Transverse colon (tissue), 4 donors: Measurements from ENCODE around the gene DLST. TPM values are rescaled to one million over a fixed set of nuclear protein-coding genes. Genes with fewer than 3 reads are reported as not detected.

ENCODE experiments used
- DNase-seq: peaks from one replicate; pipeline ENCODE4 v3.0.0-alpha.2; 2019
- H3K27ac ChIP-seq, 4 donors: fragments of 200-600 bp; sonication (generic); 2 replicates each; pipeline ENCODE4 v1.5.1; 2016 to 2018; ENCODE audit warnings: inconsistent platforms in 4 of 4
- H3K27me3 ChIP-seq: fragments of 200-600 bp; sonication (generic); 2 replicates; pipeline ENCODE4 v1.5.1; 2017; ENCODE audit warnings: inconsistent platforms
- H3K36me3 ChIP-seq, 4 donors: fragments of 200-600 bp; sonication (generic); 2 replicates each; pipeline ENCODE4 v1.5.1; 2017 to 2019; ENCODE audit warnings: inconsistent platforms in 4 of 4
- H3K4me1 ChIP-seq, 4 donors: fragments of 200-600 bp; sonication (generic); 2 replicates each; pipeline ENCODE4 v1.5.1; 2017 to 2020; ENCODE audit warnings: inconsistent platforms in 4 of 4
- H3K4me3 ChIP-seq, 4 donors: fragments of 200-600 bp; sonication (generic); 1 replicate in 1 of 4; 2 replicates in 3 of 4; pipeline versions ENCODE4 v1.5.1 to v1.6.1; 2017 to 2019; ENCODE audit warnings: inconsistent platforms in 4 of 4
- H3K9me3 ChIP-seq, 2 donors: fragments of 200-600 bp; sonication (generic); 2 replicates each; pipeline ENCODE4 v1.5.1; 2017 to 2019; ENCODE audit warnings: inconsistent platforms in 2 of 2
- CTCF ChIP-seq, 5 experiments: fragments of 200-600 bp in 3 of 5; fragments of 450-650 bp in 2 of 5; sonication (generic) in 3 of 5; IDR thresholded peaks; 1 replicate in 2 of 5; 2 replicates in 3 of 5; pipeline ENCODE4 v1.5.1; 2016 to 2017; ENCODE audit warnings: antibody characterized with exemption in 5 of 5, inconsistent platforms in 3 of 5, mild to moderate bottlenecking in 2 of 5, moderate library complexity in 1 of 5
- EP300 ChIP-seq: sonication (generic); formaldehyde crosslinking; IDR thresholded peaks from one replicate; pipeline ENCODE4 v1.6.1; 2017; ENCODE audit warnings: antibody characterized with exemption, low read depth
- POLR2A ChIP-seq: fragments of 450-650 bp; IDR thresholded peaks from one replicate; pipeline ENCODE4 v1.6.1; 2016; ENCODE audit warnings: antibody characterized with exemption, mild to moderate bottlenecking, moderate library complexity
- POLR2AphosphoS5 ChIP-seq, 3 donors: sonication (generic); formaldehyde crosslinking; IDR thresholded peaks; one replicate each; pipeline ENCODE4 v1.6.1; 2016; ENCODE audit warnings: antibody characterized with exemption in 3 of 3
- WGBS, 2 donors: methylation state at CpG; one replicate each; pipeline ENCODE4 v1.1.5; 2018; ENCODE audit warnings: low coverage in 1 of 2; 5-methylcytosine and 5-hydroxymethylcytosine counted together
- in situ Hi-C, 4 donors: fragments of 200-750 bp; cut with MboI; loops; one replicate each; pipeline versions ENCODE4 v1.15.0 to v1.15.1; 2017; ENCODE audit warnings: low sequenced_read_pairs in 3 of 4, low pct_ligation_motif_present in 1 of 4, low pct_unique_long_range_greater_than_20kb in 1 of 4
- intact Hi-C: fragments of 100-400 bp; cut with DNase I; formaldehyde crosslinking; loops from one replicate; pipeline ENCODE4 v1.15.1; 2023; ENCODE audit warnings: low total_unique reads
- total RNA-seq, 4 donors: library from RNA; depleted of rRNA; stranded (reverse); fragments of >200 nt; gene quantifications; one replicate each; pipeline ENCODE4 v1.1.0, GENCODE V29; 2016

The DLST gene
- total RNA-seq, 4 donors from 2014 or later: 65.1 to 135 (median 103) TPM

- intact Hi-C loops: no loop called here
- no peak overlapping the region for H3K4me3 ChIP-seq
- no peak for DNase-seq
Measured at GRCh38 chr14:74843653-74844052, 38.1 kb upstream of the DLST start.

GRCh38 chr14:74846168-74846567, 35.5 kb upstream of the DLST start:
- in situ Hi-C loops (no loop called here), intact Hi-C loops (no loop called here)
- WGBS, 2 donors: 67 to 76% methylated on average over 2 to 3 of the region's 3 CpGs
- Histone ChIP-seq H3K4me3 (no peak overlapping the region), H3K36me3 (no peaks in the 10 kb centered on the region), H3K9me3 (no peaks in the 10 kb centered on the region), H3K27ac (no peak overlapping the region), H3K27me3 (no peaks in the 10 kb centered on the region), H3K4me1 (no peaks in the 10 kb centered on the region)
- TF ChIP-seq EP300 (no peak), CTCF (IDR thresholded peaks at IDR 0.05) (no peak), POLR2AphosphoS5 (IDR thresholded peaks at IDR 0.05) (no peak), POLR2A (no peak)
- DNase-seq: no peak

More at GRCh38 chr14:74843653-74844052, 38.1 kb upstream of the DLST start:
- in situ Hi-C loops: no loop called here
- no peak for TF ChIP-seq POLR2A
- no peak for TF ChIP-seq POLR2AphosphoS5 (IDR thresholded peaks at IDR 0.05)
- no peak for TF ChIP-seq EP300
- TF ChIP-seq CTCF (IDR thresholded peaks at IDR 0.05): no peak
- Histone ChIP-seq H3K27ac (no peak overlapping the region), H3K4me1 (peaks cover 0 to 1% (median 0%) of the 10 kb centered on the region in 4 donors), H3K36me3 (no peaks in the 10 kb centered on the region), H3K27me3 (no peaks in the 10 kb centered on the region), H3K9me3 (no peaks in the 10 kb centered on the region)

- Histone ChIP-seq H3K36me3 (no peaks in the 10 kb centered on the region), H3K27ac (no peak overlapping the region), H3K4me1 (no peaks in the 10 kb centered on the region), H3K4me3 (no peak overlapping the region), H3K9me3 (no peaks in the 10 kb centered on the region), H3K27me3 (no peaks in the 10 kb centered on the region)
- in situ Hi-C loops (no loop called here), intact Hi-C loops (no loop called here)
- no peak for DNase-seq
- TF ChIP-seq POLR2AphosphoS5 (IDR thresholded peaks at IDR 0.05): no peak
- TF ChIP-seq CTCF (IDR thresholded peaks at IDR 0.05): no peak
- 100% methylated on average over 1 of the region's 1 CpG for WGBS, 2 donors
Measured at GRCh38 chr14:74846968-74847665, 34.6 kb upstream of the DLST start.

DNA sequence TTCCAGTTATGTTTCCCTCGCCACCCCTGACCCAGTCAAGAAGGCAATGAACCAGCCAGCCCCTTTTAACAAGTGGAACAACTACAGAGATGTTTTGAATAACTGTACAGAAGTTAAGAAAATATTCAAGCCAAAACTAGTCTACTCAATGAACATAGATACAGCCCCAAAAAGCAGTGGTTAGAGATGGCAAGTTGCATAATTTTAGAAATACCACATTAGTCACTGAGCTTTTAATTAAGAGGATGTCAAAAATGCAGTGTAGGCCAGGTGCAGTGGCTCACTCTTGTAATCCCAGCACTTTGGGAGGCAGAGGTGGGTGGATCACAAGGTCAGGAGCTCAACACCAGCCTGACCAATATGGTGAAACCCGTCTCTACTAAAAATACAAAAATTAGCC, 32.9 kb upstream of the DLST start:
- WGBS, 2 donors: 77 to 82% methylated on average over 1 to 2 of the region's 2 CpGs
- Histone ChIP-seq H3K4me3 (no peak overlapping the region), H3K9me3 (no peaks in the 10 kb centered on the region), H3K36me3 (no peaks in the 10 kb centered on the region), H3K4me1 (peaks cover 0 to 12% (median 5%) of the 10 kb centered on the region in 4 donors), H3K27me3 (no peaks in the 10 kb centered on the region), H3K27ac (no peak overlapping the region)
- TF ChIP-seq EP300: no peak
- in situ Hi-C loops: no loop called here
- DNase-seq: no peak
- intact Hi-C loops: no loop called here

- WGBS, 2 donors: 16 to 33% methylated on average over 2 of the region's 2 CpGs
- Histone ChIP-seq H3K9me3 (no peaks in the 10 kb centered on the region), H3K36me3 (no peaks in the 10 kb centered on the region), H3K4me1 (peaks cover 0 to 24% (median 10%) of the 10 kb centered on the region in 4 donors), H3K27me3 (no peaks in the 10 kb centered on the region), H3K4me3 (no peak overlapping the region), H3K27ac (peak overlapping the region; percentile 29 to 57 (median 42))
- intact Hi-C loops: no loop called here
- TF ChIP-seq POLR2A: no peak
- TF ChIP-seq CTCF (IDR thresholded peaks at IDR 0.05): no peak
- no peak for TF ChIP-seq EP300
- no peak for TF ChIP-seq POLR2AphosphoS5 (IDR thresholded peaks at IDR 0.05)
- in situ Hi-C loops: no loop called here
- DNase-seq: no peak
Measured at GRCh38 chr14:74852922-74853530, 28.7 kb upstream of the DLST start.
